Adrenal gland (tissue), 5 donors: ENCODE results near the gene PTPRN2.

Experiments used
- CTCF ChIP-seq, 6 experiments: fragments of 450-650 bp in 4 of 6; fragments of 200-600 bp in 2 of 6; sonication (generic) in 1 of 6; IDR thresholded peaks; 1 replicate in 5 of 6; 2 replicates in 1 of 6; pipeline versions ENCODE4 v1.5.1 to v1.8.0; 2016 to 2021; ENCODE audit warnings: antibody characterized with exemption in 6 of 6, mild to moderate bottlenecking in 2 of 6, moderate library complexity in 1 of 6
- POLR2A ChIP-seq, 2 donors: fragments of 450-650 bp; IDR thresholded peaks; one replicate each; pipeline ENCODE4 v1.6.1; 2017; ENCODE audit warnings: antibody characterized with exemption in 2 of 2, mild to moderate bottlenecking in 2 of 2, moderate library complexity in 1 of 2
- donor health status: DM: no; HTN: no; CAD: no.

- TF ChIP-seq CTCF (IDR thresholded peaks at IDR 0.05) (no peak), POLR2A (IDR thresholded peaks at IDR 0.05) (no peak)
Measured at GRCh38 chr7:157945401-157945800, 642.2 kb downstream of the PTPRN2 start.
